Measurements from ENCODE around the gene GRIK4. TPM values are rescaled to one million over a fixed set of nuclear protein-coding genes. Genes with fewer than 3 reads are reported as not detected.
A peak's percentile ranks its signal among the peaks of the same experiment; 100 is the strongest.

The GRIK4 gene
- total and polyA plus RNA-seq, 2 of the 4 experiments (the other 2 are of a cell fraction) = 0.18 to 0.38 TPM

- Histone ChIP-seq H3K9ac (ENCODE audit: low read depth, low read length) (no peak overlapping the region), H4K5ac (ENCODE audit: low read depth, low read length) (no peak overlapping the region), H3K9me1 (ENCODE audit: insufficient read depth, low read length) (no peaks in the 10 kb centered on the region; the same call in 1 of the 2 replicates), H3K79me1 (ENCODE audit: low read depth in 1 of 2, low read length in 2 of 2) (no peaks in the 10 kb centered on the region), H3K56ac (ENCODE audit: extremely low read depth, insufficient read depth, low read length) (no peak overlapping the region), H2BK15ac (ENCODE audit: low read depth, low read length) (no peak overlapping the region), H3K36me3 (ENCODE audit: control insufficient read depth, insufficient read depth, low read length) (no peaks in the 10 kb centered on the region), H4K91ac (ENCODE audit: insufficient read depth, low read depth, low read length) (peak overlapping the region; percentile 24; the same call in 1 of the 2 replicates), H3K27me3 (ENCODE audit: control insufficient read depth, insufficient read depth, low read length) (peaks cover 8% of the 10 kb centered on the region), H3K14ac (replicated peaks; ENCODE audit: low read depth, low read length) (no peak overlapping the region), H2BK120ac (ENCODE audit: low read depth, low read length) (peak overlapping the region; percentile 57), H3K27ac (ENCODE audit: insufficient read depth, low read length) (peak overlapping the region; percentile 69; the same call in 1 of the 2 replicates), H2AK5ac (ENCODE audit: low read depth, low read length) (no peak overlapping the region), H2BK20ac (ENCODE audit: low read depth, low read length) (0 out of 2 replicates have a peak overlapping the region, but pooled peaks have one; percentile 34), H3K9me3 (ENCODE audit: control insufficient read depth, insufficient read depth, low read length) (peaks cover 5% of the 10 kb centered on the region), H3K18ac (ENCODE audit: low read depth, low read length) (peak overlapping the region; percentile 27; the same call in 1 of the 2 replicates), H4K8ac (ENCODE audit: low read depth in 2 of 2, low read length in 2 of 2) (no peak overlapping the region), H3K23ac (ENCODE audit: low read depth, low read length) (no peak overlapping the region), H4K20me1 (ENCODE audit: insufficient read depth, low read length) (no peaks in the 10 kb centered on the region), H3K4me3 (ENCODE audit: insufficient read depth, low read depth, low read length) (no peak overlapping the region), H2AFZ (replicated peaks; ENCODE audit: low read length, poor library complexity) (no peak overlapping the region), H3K4me2 (ENCODE audit: low read depth, low read length) (no peak overlapping the region), H3K4me1 (ENCODE audit: control insufficient read depth, insufficient read depth, low read length) (no peaks in the 10 kb centered on the region; the same call in 1 of the 2 replicates), H2BK5ac (ENCODE audit: low read depth, low read length, poor library complexity, severe bottlenecking) (no peak overlapping the region), H2AK9ac (replicated peaks; ENCODE audit: low read depth, low read length, poor library complexity) (no peak overlapping the region), H3K4ac (ENCODE audit: low read depth, low read length) (peak overlapping the region; percentile 56; the same call in 1 of the 2 replicates)
- dilution Hi-C loops (cut with HindIII; ENCODE audit: low sequenced_read_pairs, unreplicated experiment) = no loop called here
- DNase-seq (peak; percentile 20), ATAC-seq (ENCODE audit: low read depth) (peak; percentile 76)
- POLR2A ChIA-PET (ENCODE audit: unreplicated experiment) = no interaction called here
- CTCF ChIA-PET = no interaction called here
- TF ChIP-seq NFE2L2 (IDR thresholded peaks at IDR 0.05; ENCODE audit: low read depth, low read length) = no peak
- no peak for TF ChIP-seq CTCF (conservative IDR thresholded peaks at IDR 0.05; ENCODE audit: low read depth, low read length)
- no peak for TF ChIP-seq RAD21 (IDR thresholded peaks at IDR 0.05; ENCODE audit: low read length)
- no peak for TF ChIP-seq POLR2A (IDR thresholded peaks at IDR 0.05; ENCODE audit: low read depth, low read length)
- TF ChIP-seq BHLHE40 (IDR thresholded peaks at IDR 0.05; ENCODE audit: low read depth, low read length) = no peak
- no peak for TF ChIP-seq USF2 (IDR thresholded peaks at IDR 0.05; ENCODE audit: low read depth, low read length)
- TF ChIP-seq RCOR1 (IDR thresholded peaks at IDR 0.05; ENCODE audit: insufficient replicate concordance, low read length) = no peak
- TF ChIP-seq FOS (IDR thresholded peaks at IDR 0.05; ENCODE audit: low read depth, low read length) = no peak
- 80% methylated on average over 1 of the region's 10 CpGs; no CpG with 5 or more reads in 1 of the 2 experiments for WGBS, 2 experiments (ENCODE audit: extremely low coverage in 2 of 2, insufficient read length in 1 of 2)
- in situ Hi-C loops (cut with MboI; ENCODE audit: low sequenced_read_pairs) = no loop called here
- no TSS peak for BruUV-seq (replicated peaks)
- intact Hi-C loops (cut with micrococcal nuclease) = no loop called here
Observed at GRCh38 chr11:120940160-120940848, 428.8 kb downstream of the GRIK4 start.
